DMS153 treated with DMSO at 0.1 percent for 48 hours (cell line): Measurements from ENCODE around the gene NISCH.

Source experiments
- DNase-seq: peaks from one replicate; lab custom pipeline; 2025; ENCODE audit not compliant: unreplicated experiment; lab: John Stamatoyannopoulos, UW

Gene NISCH

GRCh38 chr3:52455283-52456168, at the start of gene NISCH:
Gene NISCH, plus strand, starts transcription at chr3:52455604. Its CDS starts 38 bp downstream, at chr3:52455642.
- DNase-seq: peak; percentile 15

DNA sequence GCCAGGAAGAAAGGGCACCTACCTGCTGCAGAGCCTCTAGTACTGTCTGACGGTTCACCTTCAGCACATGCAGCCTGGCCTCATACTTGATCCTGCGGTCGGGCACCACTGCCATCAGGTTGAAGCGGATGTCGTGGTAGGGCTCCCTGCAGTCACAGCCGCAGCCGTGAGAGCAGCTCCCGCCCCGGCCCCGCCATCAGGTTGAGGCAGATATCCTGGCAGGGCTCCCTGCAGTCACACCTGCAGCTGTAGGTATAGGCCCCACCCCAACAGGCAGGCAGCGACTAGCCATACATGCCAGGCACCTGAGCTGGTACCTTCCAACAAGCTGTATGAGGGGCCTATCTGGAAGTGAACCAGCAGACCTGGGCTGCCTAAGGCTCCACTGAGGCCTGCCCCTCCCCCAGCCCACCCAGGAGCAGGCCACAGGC, 49.2 kb upstream of the NISCH start:
- DNase-seq: no peak

GRCh38 chr3:52406791-52407510, 48.5 kb upstream of the NISCH start:
- no peak for DNase-seq

DNA sequence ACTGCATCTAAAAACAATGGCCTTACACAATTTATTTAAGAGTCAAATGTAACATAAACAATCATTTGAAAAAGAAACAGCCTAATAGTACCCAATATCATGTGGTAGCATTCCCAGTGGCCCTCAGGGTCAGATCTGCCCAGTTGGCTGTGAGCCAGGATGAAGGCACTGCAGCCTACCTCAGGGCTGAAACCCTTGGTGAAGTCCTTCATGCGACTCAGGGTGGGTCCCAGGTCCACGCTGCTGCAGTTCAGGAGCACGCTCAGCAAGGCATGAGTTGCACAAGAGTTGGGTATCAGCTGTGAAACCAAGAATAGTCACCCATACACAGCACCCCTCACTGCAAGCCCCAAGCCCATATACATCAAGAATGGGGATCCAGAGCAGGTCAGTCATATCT, 47.6 kb upstream of the NISCH start:
- no peak for DNase-seq

DNA sequence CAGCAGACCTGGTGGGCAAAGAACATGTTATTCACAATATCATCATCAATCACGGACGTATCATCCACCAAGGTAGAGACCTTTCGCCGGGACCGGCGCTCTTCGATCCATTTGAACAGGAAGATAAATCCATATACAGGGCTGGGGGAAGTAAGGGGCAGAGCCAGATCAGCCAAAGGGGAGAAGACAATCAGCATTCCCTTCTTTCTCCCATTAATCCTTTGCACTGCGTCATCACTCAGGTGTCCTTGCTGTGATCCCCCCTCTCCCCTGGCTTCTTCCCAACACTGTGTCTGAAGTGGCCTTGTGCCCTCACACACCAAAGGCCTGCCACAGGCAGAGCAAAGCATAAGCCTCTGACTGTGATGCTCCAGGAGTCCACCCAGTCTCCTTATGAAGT, 46.9 kb upstream of the NISCH start:
- no peak for DNase-seq

GRCh38 chr3:52415800-52416199, 39.6 kb upstream of the NISCH start:
- no peak for DNase-seq

- no peak for DNase-seq
Observed at GRCh38 chr3:52420388-52420787, 35.0 kb upstream of the NISCH start.

- no peak for DNase-seq
Observed at GRCh38 chr3:52422669-52423068, 32.7 kb upstream of the NISCH start.

GRCh38 chr3:52423173-52423572, 32.2 kb upstream of the NISCH start:
- no peak for DNase-seq

- peak; percentile 27 for DNase-seq
Observed at GRCh38 chr3:52428151-52429005, 27.0 kb upstream of the NISCH start.

- no peak for DNase-seq
Observed at GRCh38 chr3:52429031-52429430, 26.4 kb upstream of the NISCH start.

DNA sequence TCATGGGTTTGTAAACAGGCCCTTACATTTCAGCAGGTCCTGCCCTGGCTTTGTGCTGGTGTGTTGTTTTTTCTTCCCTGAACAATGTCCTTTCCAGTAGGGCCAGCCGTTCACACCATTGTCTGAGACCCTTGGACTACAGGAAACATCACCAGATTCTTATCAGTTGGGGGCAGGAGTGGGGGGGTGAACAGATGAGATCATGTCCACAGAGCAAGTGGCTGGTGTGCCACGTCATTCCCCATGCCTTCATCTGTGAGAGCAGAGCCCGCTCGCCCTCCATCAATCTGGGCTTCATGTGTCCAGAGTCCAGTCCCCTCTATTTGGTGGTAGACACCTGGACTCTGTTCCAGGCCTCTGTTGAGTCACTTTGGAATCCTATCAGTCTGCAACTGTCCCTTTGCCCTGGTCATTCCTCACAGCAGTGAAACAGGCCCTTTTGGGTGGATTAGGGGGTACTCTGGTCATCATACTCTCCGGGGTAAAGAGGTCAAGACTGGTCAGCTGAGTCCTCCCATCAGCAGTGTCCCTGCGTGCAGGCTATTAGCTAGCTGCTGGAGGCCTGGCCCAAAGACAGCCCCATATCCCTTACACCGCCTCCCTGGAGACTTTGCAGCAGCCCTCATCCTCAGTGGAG, 25.5 kb upstream of the NISCH start:
- DNase-seq: no peak

- DNase-seq: no peak
Observed at GRCh38 chr3:52430416-52430810, 25.0 kb upstream of the NISCH start.

DNA sequence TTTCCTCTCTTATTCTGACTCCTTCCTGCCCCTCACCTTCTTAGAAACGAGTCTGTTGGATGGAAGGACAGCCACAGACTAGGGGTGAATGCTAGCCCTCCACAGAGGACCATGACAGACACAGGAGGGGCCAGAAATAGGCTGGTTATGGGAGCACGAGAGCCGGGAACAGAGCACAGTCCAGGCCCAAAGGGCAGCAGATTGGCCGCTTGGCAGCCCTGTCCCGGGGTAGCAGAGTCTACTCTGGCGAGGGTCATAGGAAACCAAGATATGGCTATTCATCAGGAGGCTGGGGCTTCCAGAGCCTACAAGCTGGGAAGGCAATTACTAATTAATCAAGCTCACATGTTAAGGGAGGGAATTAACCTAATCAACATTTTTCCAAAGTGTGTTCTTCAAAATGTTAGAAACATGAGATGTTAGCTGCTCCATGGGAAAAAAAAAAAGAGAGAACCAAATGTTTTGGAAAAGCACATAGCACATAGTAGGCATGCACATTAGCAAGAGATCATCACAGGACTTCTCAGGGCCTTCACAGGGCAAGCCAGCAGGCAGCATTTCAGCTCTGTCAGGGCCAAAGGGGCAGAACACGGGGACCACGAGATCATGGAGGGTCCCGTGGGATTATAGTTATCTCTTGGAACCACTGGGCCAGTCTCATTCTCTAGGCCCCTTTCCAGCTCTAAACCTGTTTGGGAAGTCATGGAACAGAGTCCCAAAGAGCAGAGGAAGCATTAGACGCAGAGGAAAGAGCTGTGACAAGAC, 23.8 kb upstream of the NISCH start:
- DNase-seq: no peak

- DNase-seq: no peak
Observed at GRCh38 chr3:52432225-52432624, 23.2 kb upstream of the NISCH start.

DNA sequence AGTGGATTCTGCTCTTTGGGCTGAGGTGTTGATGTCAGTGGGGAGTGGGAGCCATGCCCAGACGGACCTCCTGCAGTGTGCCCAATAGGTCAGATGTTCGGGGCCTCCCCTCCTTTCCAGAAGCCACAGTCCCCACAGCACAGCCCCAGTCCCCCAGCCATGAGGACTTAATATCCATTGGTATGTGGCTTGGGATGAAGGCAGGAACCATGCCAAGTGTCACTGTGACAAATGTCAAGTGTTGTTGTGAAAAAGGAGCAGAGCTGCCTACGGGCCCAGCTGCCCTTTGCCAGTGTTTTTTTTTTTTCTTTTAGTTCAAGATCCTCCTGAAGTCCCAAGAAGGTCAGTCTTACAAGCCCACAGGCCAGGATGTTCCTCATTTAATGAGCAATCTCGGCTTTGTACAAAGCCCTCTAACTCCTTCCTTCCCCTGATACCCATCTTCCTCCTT, 22.7 kb upstream of the NISCH start:
- no peak for DNase-seq

DNA sequence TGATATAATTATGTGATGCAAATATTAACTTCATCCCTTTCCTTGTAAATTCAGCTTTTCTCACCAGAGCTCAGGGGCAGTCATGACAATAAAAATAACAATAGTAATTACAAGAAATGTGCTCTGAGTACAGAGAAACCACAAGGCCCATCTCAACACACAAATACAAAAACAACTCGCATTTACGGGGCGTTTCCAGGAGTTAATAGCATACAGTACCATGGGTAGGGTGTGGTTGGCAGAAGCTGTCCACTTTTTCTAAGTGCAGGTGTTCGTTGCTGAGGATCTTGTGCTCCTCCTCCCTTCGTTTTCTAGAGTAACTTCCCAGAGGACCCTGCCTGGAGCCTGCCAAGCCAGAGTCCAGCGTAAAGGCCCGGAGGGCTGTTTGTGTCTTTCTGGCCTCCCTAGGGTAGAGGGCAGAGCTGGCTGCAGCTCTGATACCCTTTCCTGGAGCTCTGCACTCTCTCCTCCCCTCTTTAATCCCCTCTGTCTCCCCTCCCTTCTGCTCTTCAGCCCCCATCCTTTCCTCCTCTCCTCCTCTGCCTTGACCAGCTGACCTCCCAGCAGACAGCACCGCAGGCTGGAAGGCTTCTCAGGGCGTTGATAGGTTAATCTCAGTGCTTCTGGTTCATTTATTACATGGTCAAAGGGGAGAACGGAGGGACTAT, 21.9 kb upstream of the NISCH start:
- DNase-seq: no peak

- DNase-seq: no peak
Observed at GRCh38 chr3:52433996-52434479, 21.4 kb upstream of the NISCH start.

DNA sequence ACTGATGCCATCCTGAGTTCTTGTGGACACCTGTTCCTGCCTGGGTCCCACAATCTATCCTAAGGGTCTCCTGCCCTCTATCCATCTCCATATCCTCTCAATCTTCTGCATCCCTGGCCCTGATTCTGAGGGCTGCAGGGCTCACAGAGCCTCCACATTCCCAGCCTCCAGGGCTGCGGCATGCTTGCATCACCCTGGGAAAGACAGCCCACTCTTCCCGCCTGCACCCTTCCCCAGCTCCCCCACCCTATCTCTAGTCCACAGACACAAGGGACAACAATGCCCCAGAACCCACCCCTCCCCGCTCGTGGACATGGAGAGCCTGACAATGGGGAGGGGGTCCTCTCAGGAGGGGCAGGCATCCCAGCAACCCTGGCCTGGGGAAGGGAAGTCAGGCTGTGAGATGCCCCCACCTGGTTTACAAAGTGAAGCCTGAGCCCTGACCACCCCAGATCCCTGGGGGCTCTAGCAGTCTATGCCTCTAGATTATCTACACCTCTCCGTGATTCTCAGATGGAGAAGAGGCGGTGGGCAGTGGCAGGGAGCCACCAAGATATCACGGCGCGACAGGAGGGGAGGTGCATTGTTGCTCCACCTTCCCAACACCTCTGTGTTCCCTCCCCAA, 20.8 kb upstream of the NISCH start:
- DNase-seq: no peak
